Nephron progenitor cell (in vitro differentiated cells): ENCODE measurements around the gene UBE2H.

Experiments
- DNase-seq: peaks from one replicate; pipeline ENCODE4 v3.0.0; 2021
- H3K27ac Mint-ChIP-seq: 2 replicates; pipeline ENCODE4 v1.8.0; 2021; ENCODE audit warnings: mild to moderate bottlenecking, moderate library complexity, mixed read lengths
- H3K27me3 Mint-ChIP-seq: 2 replicates; pipeline ENCODE4 v1.8.0; 2021; ENCODE audit warnings: mild to moderate bottlenecking, low read depth, mixed read lengths; ENCODE audit not compliant: poor library complexity
- H3K36me3 Mint-ChIP-seq: 2 replicates; pipeline ENCODE4 v1.8.0; 2021; ENCODE audit warnings: low read depth, mixed read lengths
- H3K4me1 Mint-ChIP-seq: 2 replicates; pipeline ENCODE4 v1.8.0; 2021; ENCODE audit warnings: mixed read lengths
- H3K4me3 Mint-ChIP-seq: 2 replicates; pipeline ENCODE4 v1.8.0; 2021; ENCODE audit warnings: mild to moderate bottlenecking, moderate library complexity, mixed read lengths
- H3K9me3 Mint-ChIP-seq: 2 replicates; pipeline ENCODE4 v1.8.0; 2021; ENCODE audit warnings: mild to moderate bottlenecking, moderate library complexity, mixed read lengths
- TF ChIP-seq, protein P1 (sequence below): fragments of 200-600 bp; sonication (generic); IDR thresholded peaks from 2 replicates; pipeline ENCODE4 v1.5.0; 2021; ENCODE audit warnings: antibody characterized with exemption

Gene UBE2H

DNA sequence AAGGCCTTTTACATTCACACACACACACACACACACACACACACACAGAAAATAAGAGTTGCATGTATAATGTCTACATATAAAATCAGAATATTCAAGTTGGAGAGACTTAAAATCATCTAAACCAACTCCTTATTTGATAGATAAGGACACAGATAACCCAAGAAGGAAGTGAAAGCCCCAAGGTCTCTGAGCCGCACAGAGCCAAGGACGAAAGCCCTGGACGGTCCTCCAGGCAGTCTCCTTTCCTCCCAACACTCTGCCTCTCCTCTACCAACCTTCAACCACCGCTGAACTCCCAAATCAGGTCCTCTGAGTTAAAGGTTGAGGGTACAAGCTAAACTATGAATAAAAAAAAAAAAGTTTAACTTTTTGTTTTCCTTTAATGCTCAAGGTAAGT lies 28.2 kb downstream of the UBE2H start:
- Mint-ChIP-seq H3K4me3 (no peak overlapping the region), H3K9me3 (no peaks in the 10 kb centered on the region), H3K36me3 (peaks cover 50% of the 10 kb centered on the region), H3K27me3 (peaks cover 2% of the 10 kb centered on the region), H3K27ac (peak overlapping the region; percentile 7), H3K4me1 (peaks cover 37% of the 10 kb centered on the region)
- TF ChIP-seq, protein P1, sequence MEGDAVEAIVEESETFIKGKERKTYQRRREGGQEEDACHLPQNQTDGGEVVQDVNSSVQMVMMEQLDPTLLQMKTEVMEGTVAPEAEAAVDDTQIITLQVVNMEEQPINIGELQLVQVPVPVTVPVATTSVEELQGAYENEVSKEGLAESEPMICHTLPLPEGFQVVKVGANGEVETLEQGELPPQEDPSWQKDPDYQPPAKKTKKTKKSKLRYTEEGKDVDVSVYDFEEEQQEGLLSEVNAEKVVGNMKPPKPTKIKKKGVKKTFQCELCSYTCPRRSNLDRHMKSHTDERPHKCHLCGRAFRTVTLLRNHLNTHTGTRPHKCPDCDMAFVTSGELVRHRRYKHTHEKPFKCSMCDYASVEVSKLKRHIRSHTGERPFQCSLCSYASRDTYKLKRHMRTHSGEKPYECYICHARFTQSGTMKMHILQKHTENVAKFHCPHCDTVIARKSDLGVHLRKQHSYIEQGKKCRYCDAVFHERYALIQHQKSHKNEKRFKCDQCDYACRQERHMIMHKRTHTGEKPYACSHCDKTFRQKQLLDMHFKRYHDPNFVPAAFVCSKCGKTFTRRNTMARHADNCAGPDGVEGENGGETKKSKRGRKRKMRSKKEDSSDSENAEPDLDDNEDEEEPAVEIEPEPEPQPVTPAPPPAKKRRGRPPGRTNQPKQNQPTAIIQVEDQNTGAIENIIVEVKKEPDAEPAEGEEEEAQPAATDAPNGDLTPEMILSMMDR = no peak
- DNase-seq = no peak

DNA sequence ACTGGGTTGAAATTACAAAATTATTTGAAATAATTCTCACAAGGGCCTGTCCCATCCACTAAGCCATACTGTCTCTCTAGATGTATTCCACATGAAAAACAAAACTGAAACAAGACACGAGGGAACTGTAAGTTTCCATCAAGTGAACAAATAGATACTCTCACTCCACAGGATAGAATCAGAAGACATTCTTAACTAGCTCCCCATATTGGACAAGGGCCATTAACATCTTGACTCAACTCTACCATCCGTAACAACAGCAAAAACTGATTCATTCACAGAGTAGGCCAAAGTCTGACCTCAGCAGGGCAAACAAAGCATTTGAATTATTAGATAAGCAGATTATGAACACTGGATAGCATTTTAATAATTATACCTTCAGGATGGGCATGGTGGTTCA lies 29.1 kb downstream of the UBE2H start:
- H3K36me3 Mint-ChIP-seq = peaks cover 50% of the 10 kb centered on the region
- H3K9me3 Mint-ChIP-seq = no peaks in the 10 kb centered on the region
- no peak for DNase-seq
- H3K4me3 Mint-ChIP-seq = no peak overlapping the region
- peak overlapping the region; percentile 85 for H3K27ac Mint-ChIP-seq
- H3K27me3 Mint-ChIP-seq = peaks cover 2% of the 10 kb centered on the region
- H3K4me1 Mint-ChIP-seq = peaks cover 43% of the 10 kb centered on the region
- TF ChIP-seq, protein P1 = no peak

DNA sequence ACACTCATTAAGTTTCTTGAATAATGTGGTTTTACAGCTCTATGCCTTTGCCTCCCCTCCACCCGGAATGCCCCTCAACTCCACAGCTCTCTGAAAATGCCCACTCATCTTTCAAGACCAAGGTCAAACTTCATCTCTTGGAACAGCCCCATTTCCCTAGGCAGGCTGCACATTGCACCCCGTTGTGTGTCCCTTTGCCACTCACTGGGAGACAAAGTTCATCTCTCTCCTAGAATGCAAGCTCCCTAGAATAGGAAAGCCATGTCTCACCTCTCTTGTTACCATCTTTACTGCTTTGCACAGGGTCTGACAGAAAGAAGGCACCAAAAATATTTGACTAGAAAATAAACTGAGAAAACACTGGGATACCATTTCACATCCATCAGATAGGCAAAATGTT lies 33.3 kb downstream of the UBE2H start:
- Mint-ChIP-seq H3K9me3 (no peaks in the 10 kb centered on the region), H3K4me1 (peaks cover 49% of the 10 kb centered on the region), H3K36me3 (peaks cover 65% of the 10 kb centered on the region), H3K4me3 (no peak overlapping the region), H3K27me3 (no peaks in the 10 kb centered on the region), H3K27ac (peak overlapping the region; percentile 80)
- TF ChIP-seq, protein P1 = no peak
- no peak for DNase-seq

DNA sequence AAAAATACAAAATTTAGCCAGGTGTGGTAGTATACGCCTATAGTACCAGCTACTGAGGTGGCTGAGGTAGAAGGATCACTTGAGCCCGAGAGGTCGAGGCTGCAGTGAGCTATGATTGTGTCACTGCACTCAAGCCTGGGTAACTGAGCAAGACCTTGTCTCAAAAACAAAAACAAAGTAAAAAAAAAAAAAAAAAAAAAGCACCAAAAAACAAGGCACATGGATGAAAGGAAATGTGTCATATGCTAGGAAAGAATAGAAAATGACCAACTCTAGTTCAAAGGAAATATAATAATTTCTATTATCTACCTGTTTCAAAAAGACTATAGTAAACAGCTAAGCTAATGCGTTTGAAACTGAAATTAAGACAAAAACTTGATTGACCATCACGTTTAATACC lies 33.8 kb downstream of the UBE2H start:
- TF ChIP-seq, protein P1 = no peak
- H3K27ac Mint-ChIP-seq = peak overlapping the region; percentile 29
- peaks cover 46% of the 10 kb centered on the region for H3K4me1 Mint-ChIP-seq
- peaks cover 65% of the 10 kb centered on the region for H3K36me3 Mint-ChIP-seq
- H3K27me3 Mint-ChIP-seq = no peaks in the 10 kb centered on the region
- DNase-seq = no peak
- H3K9me3 Mint-ChIP-seq = no peaks in the 10 kb centered on the region
- H3K4me3 Mint-ChIP-seq = no peak overlapping the region

DNA sequence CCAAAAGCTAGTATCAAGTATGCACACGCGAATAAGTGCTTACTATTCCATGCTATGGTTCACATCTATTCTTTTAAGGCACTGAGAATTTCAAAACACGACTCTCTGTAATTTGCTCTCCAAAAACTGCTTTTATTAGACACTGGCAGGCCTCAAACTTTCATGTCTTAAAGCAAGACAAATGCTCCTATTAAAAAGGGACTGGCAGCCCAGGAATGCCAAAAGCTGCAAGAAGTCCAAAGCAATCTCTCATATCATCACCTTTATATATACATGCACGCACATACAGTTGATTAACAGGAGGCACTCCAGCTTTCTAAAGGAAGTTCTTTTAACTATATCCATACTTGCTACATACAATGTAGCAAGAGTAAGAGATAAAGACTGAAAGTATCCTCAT lies 34.8 kb downstream of the UBE2H start:
- Mint-ChIP-seq H3K4me3 (no peak overlapping the region), H3K27ac (no peak overlapping the region), H3K27me3 (no peaks in the 10 kb centered on the region), H3K4me1 (peaks cover 41% of the 10 kb centered on the region), H3K9me3 (no peaks in the 10 kb centered on the region), H3K36me3 (peaks cover 67% of the 10 kb centered on the region)
- TF ChIP-seq, protein P1 = no peak
- DNase-seq = no peak

DNA sequence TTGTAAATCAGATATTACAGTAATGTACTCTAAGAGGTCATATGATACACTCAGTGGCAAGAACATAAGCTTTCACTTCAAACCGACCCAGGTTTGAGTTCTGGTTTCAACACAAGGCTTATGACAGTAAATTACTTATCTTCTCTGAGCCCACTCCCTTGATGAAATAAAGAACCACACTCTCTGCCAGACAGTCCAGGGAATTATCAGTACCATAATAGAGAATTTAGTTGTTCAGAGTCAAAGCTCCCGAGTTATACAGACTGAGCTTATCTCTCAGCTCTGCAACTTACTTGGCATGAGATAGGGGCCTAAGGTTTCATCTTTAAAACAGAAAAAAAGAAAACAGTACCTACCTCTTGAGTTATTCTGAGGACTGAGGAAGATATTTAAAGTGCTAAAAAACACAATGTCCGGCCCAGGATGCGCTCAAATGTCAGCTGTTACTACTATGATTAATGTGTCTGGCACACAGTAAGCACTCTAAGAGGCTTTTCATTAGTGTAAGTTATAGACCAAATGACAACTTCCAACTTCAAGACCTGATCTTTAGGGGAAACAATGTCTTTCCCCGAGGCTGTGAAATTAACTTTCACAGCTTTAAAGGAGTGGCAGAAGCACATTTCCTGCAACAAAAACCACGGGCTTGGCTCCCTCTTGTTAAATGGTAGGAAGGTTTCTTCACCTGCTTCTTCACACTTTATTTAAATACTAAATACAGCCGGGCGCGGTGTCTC lies 38.1 kb downstream of the UBE2H start:
- H3K27ac Mint-ChIP-seq = peak overlapping the region; percentile 45
- peaks cover 82% of the 10 kb centered on the region for H3K36me3 Mint-ChIP-seq
- H3K9me3 Mint-ChIP-seq = no peaks in the 10 kb centered on the region
- no peak for DNase-seq
- peaks cover 44% of the 10 kb centered on the region for H3K4me1 Mint-ChIP-seq
- no peak overlapping the region for H3K4me3 Mint-ChIP-seq
- no peaks in the 10 kb centered on the region for H3K27me3 Mint-ChIP-seq
- TF ChIP-seq, protein P1 = no peak
